ENCODE data around the gene MAN2A1. TPM values are rescaled to one million over a fixed set of nuclear protein-coding genes. Genes with fewer than 3 reads are reported as not detected.

The MAN2A1 gene
- total RNA-seq, 6 experiments from 2014 or later = 48.1 to 68.8 (median 61.9) TPM

- DNase-seq (no peak), ATAC-seq (no peak)
- intact Hi-C loops (cut with DNase I) = no loop called here
- H3K27ac ChIP-seq = no peak overlapping the region
- H3K9me3 ChIP-seq = no peaks in the 10 kb centered on the region
- no peak overlapping the region for H3K4me3 ChIP-seq
- H3K27me3 ChIP-seq = no peaks in the 10 kb centered on the region
- WGBS (ENCODE audit: insufficient coverage, low coverage, low lambda C conversion rate, missing lambda C conversion rate) = 98% methylated on average over 4 of the region's 4 CpGs
- H3K36me3 ChIP-seq = peaks cover 0 to 32% (median 8%) of the 10 kb centered on the region in 4 donors
- no peak for TF ChIP-seq POLR2A (IDR thresholded peaks at IDR 0.05)
- no peak for TF ChIP-seq CTCF (IDR thresholded peaks at IDR 0.05)
- H3K4me1 ChIP-seq = no peaks in the 10 kb centered on the region
Measured at GRCh38 chr5:109823597-109823996, 133.9 kb downstream of the MAN2A1 start.

GRCh38 chr5:109825450-109825849 lies 135.7 kb downstream of the MAN2A1 start:
- Histone ChIP-seq H3K27me3 (no peaks in the 10 kb centered on the region), H3K4me1 (no peaks in the 10 kb centered on the region), H3K4me3 (no peak overlapping the region), H3K27ac (no peak overlapping the region), H3K9me3 (no peaks in the 10 kb centered on the region), H3K36me3 (peaks cover 0 to 22% (median 5%) of the 10 kb centered on the region in 4 donors)
- ATAC-seq (peak in 1 of 4 donors; percentile 45), DNase-seq (no peak)
- 100% methylated on average over 1 of the region's 1 CpG for WGBS (ENCODE audit: insufficient coverage, low coverage, low lambda C conversion rate, missing lambda C conversion rate)
- intact Hi-C loops (cut with DNase I) = no loop called here
- TF ChIP-seq POLR2A (IDR thresholded peaks at IDR 0.05) (no peak), CTCF (IDR thresholded peaks at IDR 0.05) (no peak)

GRCh38 chr5:109826426-109826825 lies 136.7 kb downstream of the MAN2A1 start:
- Histone ChIP-seq H3K27ac (no peak overlapping the region), H3K4me1 (peaks cover 0 to 3% (median 0%) of the 10 kb centered on the region in 4 donors), H3K36me3 (peaks cover 0 to 18% (median 5%) of the 10 kb centered on the region in 4 donors), H3K9me3 (no peaks in the 10 kb centered on the region), H3K4me3 (no peak overlapping the region), H3K27me3 (no peaks in the 10 kb centered on the region)
- no peak for DNase-seq
- no peak for TF ChIP-seq CTCF (IDR thresholded peaks at IDR 0.05)
- TF ChIP-seq POLR2A (IDR thresholded peaks at IDR 0.05) = no peak
- intact Hi-C loops (cut with DNase I) = no loop called here
- ATAC-seq = peak in 1 of 4 donors; percentile 47
- 81% methylated on average over 6 of the region's 6 CpGs for WGBS (ENCODE audit: insufficient coverage, low coverage, low lambda C conversion rate, missing lambda C conversion rate)

GRCh38 chr5:109829331-109829730 lies 139.6 kb downstream of the MAN2A1 start:
- Histone ChIP-seq H3K27ac (no peak overlapping the region), H3K36me3 (peaks cover 0 to 15% (median 2%) of the 10 kb centered on the region in 4 donors), H3K4me3 (no peak overlapping the region), H3K27me3 (no peaks in the 10 kb centered on the region), H3K9me3 (no peaks in the 10 kb centered on the region), H3K4me1 (peaks cover 0 to 3% (median 0%) of the 10 kb centered on the region in 4 donors)
- intact Hi-C loops (cut with DNase I) = no loop called here
- DNase-seq = no peak
- no peak for ATAC-seq
- TF ChIP-seq POLR2A (IDR thresholded peaks at IDR 0.05) = no peak
- no peak for TF ChIP-seq CTCF (IDR thresholded peaks at IDR 0.05)

All from right lobe of liver (tissue), 6 donors.